Mammary epithelial cell (primary cell): ENCODE measurements around the gene ILDR2.

ENCODE experiments used
- CTCF ChIP-seq, 2 donors: IDR thresholded peaks in 1 of 2; conservative IDR thresholded peaks in 1 of 2; 2 replicates each; pipeline ENCODE4 v1.5.1; 2011 to 2012; ENCODE audit warnings: inconsistent platforms in 2 of 2, low read length in 2 of 2, mild to moderate bottlenecking in 2 of 2, control low read depth in 1 of 2, low read depth in 1 of 2; ENCODE audit not compliant: insufficient read depth in 1 of 2; ENCODE audit errors: extremely low read depth in 1 of 2
- EZH2 ChIP-seq: IDR thresholded peaks from 2 replicates; pipeline ENCODE4 v1.6.1; 2012; ENCODE audit warnings: low read length, inconsistent platforms, borderline replicate concordance

- no peak for TF ChIP-seq CTCF (conservative IDR thresholded peaks at IDR 0.05 in 1 of 2, IDR thresholded peaks at IDR 0.05 in 1 of 2; ENCODE audit: extremely low read depth in 1 of 2, insufficient read depth in 1 of 2, low read depth in 1 of 2, low read length in 2 of 2)
- no peak for TF ChIP-seq EZH2
Measured at GRCh38 chr1:167011560-167012191, 36.3 kb upstream of the ILDR2 start.
